Gastrocnemius medialis (tissue), 4 donors: ENCODE data around the gene GRM3. TPM values are rescaled to one million over a fixed set of nuclear protein-coding genes. Genes with fewer than 3 reads are reported as not detected.

Source experiments
- ATAC-seq, 2 donors: fragments of 150-250 bp; one replicate each; pipeline ENCODE4 v1.9.1; 2016
- DNase-seq, 2 donors: peaks; one replicate each; pipeline ENCODE4 v3.0.0-alpha.2; 2019
- H3K27ac ChIP-seq, 4 donors: fragments of 200-600 bp; sonication (generic); 1 replicate in 1 of 4; 2 replicates in 3 of 4; pipeline ENCODE4 v1.5.1; 2016 to 2018; ENCODE audit warnings: mild to moderate bottlenecking in 2 of 4, moderate library complexity in 1 of 4
- H3K27me3 ChIP-seq, 3 donors: fragments of 200-600 bp; sonication (generic) in 2 of 3; 1 replicate in 1 of 3; 2 replicates in 2 of 3; pipeline versions ENCODE4 v1.5.1 to v1.6.0; 2016 to 2019; ENCODE audit warnings: mild to moderate bottlenecking in 1 of 3, moderate library complexity in 1 of 3
- H3K36me3 ChIP-seq, 2 donors: fragments of 200-600 bp; sonication (generic) in 1 of 2; one replicate each; pipeline ENCODE4 v1.5.1; 2017 to 2018
- H3K4me1 ChIP-seq, 2 donors: fragments of 200-600 bp; sonication (generic) in 1 of 2; one replicate each; pipeline ENCODE4 v1.5.1; 2016 to 2017; ENCODE audit warnings: mild to moderate bottlenecking in 2 of 2
- H3K4me3 ChIP-seq, 4 donors: fragments of 200-600 bp; sonication (generic) in 3 of 4; 1 replicate in 1 of 4; 2 replicates in 3 of 4; pipeline ENCODE4 v1.5.1; 2016 to 2019; ENCODE audit warnings: mild to moderate bottlenecking in 2 of 4
- H3K9me3 ChIP-seq, 3 donors: fragments of 200-600 bp; sonication (generic) in 2 of 3; 1 replicate in 1 of 3; 2 replicates in 2 of 3; pipeline ENCODE4 v1.5.1; 2016 to 2019
- POLR2A ChIP-seq, 2 donors: fragments of 450-650 bp; IDR thresholded peaks; one replicate each; pipeline ENCODE4 v1.6.1; 2017; ENCODE audit warnings: antibody characterized with exemption in 2 of 2, mild to moderate bottlenecking in 2 of 2, moderate library complexity in 2 of 2
- in situ Hi-C, 4 donors: fragments of 200-750 bp; cut with MboI; loops; one replicate each; pipeline versions ENCODE4 v1.15.0 to v1.8.0; 2017; ENCODE audit warnings: low sequenced_read_pairs in 4 of 4
- intact Hi-C: fragments of 100-400 bp; cut with DNase I; formaldehyde crosslinking; loops from one replicate; pipeline ENCODE4 v1.15.1; 2023; ENCODE audit warnings: low total_unique reads
- total RNA-seq, 4 donors: library from RNA; depleted of rRNA; stranded (reverse); fragments of >200 nt; gene quantifications; one replicate each; pipeline versions ENCODE4 v1.1.0 to v1.2.3, GENCODE V29; 2016
- TF ChIP-seq, protein P1 (sequence below), 5 experiments: fragments of 450-650 bp in 3 of 5; fragments of 200-600 bp in 2 of 5; sonication (generic) in 2 of 5; IDR thresholded peaks in 4 of 5; conservative IDR thresholded peaks in 1 of 5; 1 replicate in 4 of 5; 2 replicates in 1 of 5; pipeline ENCODE4 v1.5.1; 2016 to 2019; ENCODE audit warnings: antibody characterized with exemption in 5 of 5, mild to moderate bottlenecking in 3 of 5, moderate library complexity in 3 of 5

Gene GRM3
- total RNA-seq, 4 donors from 2014 or later = not detected

DNA sequence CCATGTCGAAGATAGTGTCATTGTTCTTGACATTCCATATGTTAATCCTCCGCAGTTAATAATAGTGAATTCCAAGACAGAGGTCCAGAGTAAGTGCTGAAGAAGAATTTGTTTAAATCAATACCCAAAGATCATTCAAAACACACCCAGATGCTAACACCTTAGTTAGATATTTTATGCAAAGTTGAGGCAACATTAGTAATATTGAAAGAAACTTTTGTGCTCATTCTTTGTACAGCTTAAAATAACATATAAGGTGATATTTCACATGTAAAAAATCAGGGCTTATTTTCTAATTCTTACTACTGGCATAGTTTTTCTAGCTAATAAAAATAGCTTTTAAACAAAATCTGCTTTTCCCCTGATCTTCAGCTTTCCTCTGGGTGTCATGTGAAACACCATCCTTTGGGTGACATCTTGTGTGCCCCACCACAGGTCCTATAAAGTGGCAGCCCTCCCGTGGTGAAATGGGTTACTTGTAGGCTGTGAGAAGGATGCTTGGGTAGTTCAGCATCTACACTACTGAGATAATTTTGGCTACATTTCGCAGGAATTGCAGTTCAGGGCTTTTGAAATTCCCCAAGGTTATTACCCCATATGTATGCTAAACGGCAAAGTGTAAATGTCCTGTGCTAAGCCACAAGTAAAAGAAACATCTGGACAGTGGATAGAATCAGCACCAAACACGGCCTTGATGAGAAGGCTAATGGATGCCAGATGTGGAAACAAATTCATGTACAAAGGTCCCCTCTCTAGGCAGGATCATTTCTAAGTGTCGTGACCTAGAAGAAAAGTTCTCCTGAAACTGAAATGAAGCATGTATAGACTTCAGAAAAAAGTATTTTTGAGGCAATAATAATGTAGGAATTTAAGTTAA lies 105.4 kb downstream of the GRM3 start:
- in situ Hi-C loops = no loop called here
- TF ChIP-seq, protein P1, sequence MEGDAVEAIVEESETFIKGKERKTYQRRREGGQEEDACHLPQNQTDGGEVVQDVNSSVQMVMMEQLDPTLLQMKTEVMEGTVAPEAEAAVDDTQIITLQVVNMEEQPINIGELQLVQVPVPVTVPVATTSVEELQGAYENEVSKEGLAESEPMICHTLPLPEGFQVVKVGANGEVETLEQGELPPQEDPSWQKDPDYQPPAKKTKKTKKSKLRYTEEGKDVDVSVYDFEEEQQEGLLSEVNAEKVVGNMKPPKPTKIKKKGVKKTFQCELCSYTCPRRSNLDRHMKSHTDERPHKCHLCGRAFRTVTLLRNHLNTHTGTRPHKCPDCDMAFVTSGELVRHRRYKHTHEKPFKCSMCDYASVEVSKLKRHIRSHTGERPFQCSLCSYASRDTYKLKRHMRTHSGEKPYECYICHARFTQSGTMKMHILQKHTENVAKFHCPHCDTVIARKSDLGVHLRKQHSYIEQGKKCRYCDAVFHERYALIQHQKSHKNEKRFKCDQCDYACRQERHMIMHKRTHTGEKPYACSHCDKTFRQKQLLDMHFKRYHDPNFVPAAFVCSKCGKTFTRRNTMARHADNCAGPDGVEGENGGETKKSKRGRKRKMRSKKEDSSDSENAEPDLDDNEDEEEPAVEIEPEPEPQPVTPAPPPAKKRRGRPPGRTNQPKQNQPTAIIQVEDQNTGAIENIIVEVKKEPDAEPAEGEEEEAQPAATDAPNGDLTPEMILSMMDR (IDR thresholded peaks at IDR 0.05 in 4 of 5, conservative IDR thresholded peaks at IDR 0.05 in 1 of 5) = no peak
- no peak for TF ChIP-seq POLR2A (IDR thresholded peaks at IDR 0.05)
- Histone ChIP-seq H3K27me3 (no peaks in the 10 kb centered on the region), H3K36me3 (no peaks in the 10 kb centered on the region), H3K27ac (no peak overlapping the region), H3K4me3 (no peak overlapping the region), H3K4me1 (no peaks in the 10 kb centered on the region), H3K9me3 (no peaks in the 10 kb centered on the region)
- intact Hi-C loops = no loop called here
- ATAC-seq = no peak
- DNase-seq = no peak

DNA sequence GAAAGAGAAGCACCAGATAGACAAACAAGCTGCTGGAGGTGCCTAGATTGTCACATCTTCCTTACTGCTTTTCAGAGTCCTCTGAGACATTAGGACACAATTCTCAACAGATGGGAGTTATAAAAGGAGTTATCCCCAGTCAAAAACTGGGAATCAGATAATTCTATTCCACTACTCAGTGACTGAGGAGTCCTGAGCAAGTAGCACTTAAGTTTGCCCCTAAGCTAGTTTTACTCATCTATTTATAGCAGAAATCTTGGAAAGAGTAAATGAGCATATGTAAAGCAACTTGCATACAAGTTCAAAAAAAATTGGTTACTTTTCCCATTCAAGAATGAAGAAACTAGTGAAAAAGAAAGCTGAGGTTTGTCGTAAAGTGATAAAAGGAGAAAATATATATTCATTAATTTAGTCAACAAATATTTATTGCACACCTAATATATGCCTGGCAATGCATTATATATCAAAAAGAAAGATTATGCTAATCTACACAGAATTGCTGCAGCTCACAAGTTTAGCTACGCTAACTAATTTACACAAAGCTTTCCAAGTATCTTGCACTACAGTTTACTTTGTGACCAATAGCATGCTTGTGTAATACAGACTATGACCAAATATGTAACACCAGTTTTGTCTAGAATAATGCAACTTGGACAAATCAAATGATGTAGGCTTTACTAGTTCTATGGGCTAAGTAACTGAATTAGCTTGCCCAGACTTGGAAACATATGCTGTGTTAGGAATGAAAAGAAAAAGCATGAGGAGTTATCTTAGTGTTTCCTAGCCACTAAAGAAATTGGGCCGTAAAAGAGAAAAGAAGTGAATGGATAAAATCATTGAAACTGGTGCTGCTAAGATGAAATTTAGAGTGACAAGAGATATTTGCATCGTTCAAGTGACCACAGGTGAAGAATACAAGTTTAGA lies 106.3 kb downstream of the GRM3 start:
- no peak for TF ChIP-seq POLR2A (IDR thresholded peaks at IDR 0.05)
- TF ChIP-seq, protein P1 (IDR thresholded peaks at IDR 0.05 in 4 of 5, conservative IDR thresholded peaks at IDR 0.05 in 1 of 5) = no peak
- no peaks in the 10 kb centered on the region for H3K36me3 ChIP-seq
- no peak overlapping the region for H3K4me3 ChIP-seq
- ATAC-seq = no peak
- no peaks in the 10 kb centered on the region for H3K27me3 ChIP-seq
- no peak overlapping the region for H3K27ac ChIP-seq
- DNase-seq = no peak
- in situ Hi-C loops (no loop called here), intact Hi-C loops (no loop called here)
- no peaks in the 10 kb centered on the region for H3K9me3 ChIP-seq
- H3K4me1 ChIP-seq = peaks cover 0 to 5% of the 10 kb centered on the region in 2 donors

DNA sequence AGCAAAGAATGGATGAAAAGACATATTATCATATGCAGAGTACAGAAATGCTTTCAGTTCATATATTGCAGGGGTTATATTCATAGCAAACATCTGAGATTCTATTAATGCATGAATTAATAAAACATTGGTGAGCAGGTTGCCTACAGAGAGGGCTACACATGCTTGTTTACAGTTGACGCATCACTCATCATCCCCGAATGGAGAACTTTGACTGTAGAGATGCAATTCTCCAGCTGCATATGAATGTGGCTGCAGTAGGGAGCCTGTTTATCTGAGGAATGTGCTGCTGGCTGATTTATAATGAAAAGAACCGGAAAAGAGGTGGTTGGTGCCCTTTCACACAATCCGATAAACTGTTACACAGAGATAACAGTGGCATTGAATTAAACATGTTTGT lies 116.5 kb downstream of the GRM3 start:
- in situ Hi-C loops (no loop called here), intact Hi-C loops (no loop called here)
- H3K27ac ChIP-seq = no peak overlapping the region
- no peak for ATAC-seq
- no peak overlapping the region for H3K4me3 ChIP-seq
- no peaks in the 10 kb centered on the region for H3K36me3 ChIP-seq
- TF ChIP-seq, protein P1 (IDR thresholded peaks at IDR 0.05 in 4 of 5, conservative IDR thresholded peaks at IDR 0.05 in 1 of 5) = no peak
- TF ChIP-seq POLR2A (IDR thresholded peaks at IDR 0.05) = no peak
- H3K4me1 ChIP-seq = no peaks in the 10 kb centered on the region
- no peaks in the 10 kb centered on the region for H3K27me3 ChIP-seq
- DNase-seq = no peak
- no peaks in the 10 kb centered on the region for H3K9me3 ChIP-seq

DNA sequence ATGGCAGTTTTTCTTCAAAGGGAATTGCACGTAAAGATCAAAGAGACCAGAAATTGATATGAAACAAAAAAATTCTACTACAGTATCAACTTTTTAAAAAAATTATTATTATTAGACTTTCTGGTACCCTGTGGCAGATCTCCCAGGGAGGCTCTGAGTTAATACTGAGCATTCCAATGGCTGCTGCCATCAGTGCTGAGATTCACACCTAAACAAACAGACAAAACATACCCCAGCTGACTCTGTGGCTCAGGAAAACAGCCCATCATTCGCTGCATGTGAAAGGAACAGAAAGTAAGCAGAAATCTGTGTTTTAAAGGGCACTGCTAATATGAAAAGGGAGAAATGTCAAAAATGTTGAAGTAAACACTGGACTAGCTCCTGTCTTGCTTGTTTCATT lies 118.4 kb downstream of the GRM3 start:
- no peak for ATAC-seq
- intact Hi-C loops = no loop called here
- H3K9me3 ChIP-seq = no peaks in the 10 kb centered on the region
- H3K4me1 ChIP-seq = no peaks in the 10 kb centered on the region
- no peak overlapping the region for H3K27ac ChIP-seq
- H3K4me3 ChIP-seq = no peak overlapping the region
- no peaks in the 10 kb centered on the region for H3K36me3 ChIP-seq
- no peak for TF ChIP-seq POLR2A (IDR thresholded peaks at IDR 0.05)
- in situ Hi-C loops = no loop called here
- no peak for DNase-seq
- no peaks in the 10 kb centered on the region for H3K27me3 ChIP-seq

DNA sequence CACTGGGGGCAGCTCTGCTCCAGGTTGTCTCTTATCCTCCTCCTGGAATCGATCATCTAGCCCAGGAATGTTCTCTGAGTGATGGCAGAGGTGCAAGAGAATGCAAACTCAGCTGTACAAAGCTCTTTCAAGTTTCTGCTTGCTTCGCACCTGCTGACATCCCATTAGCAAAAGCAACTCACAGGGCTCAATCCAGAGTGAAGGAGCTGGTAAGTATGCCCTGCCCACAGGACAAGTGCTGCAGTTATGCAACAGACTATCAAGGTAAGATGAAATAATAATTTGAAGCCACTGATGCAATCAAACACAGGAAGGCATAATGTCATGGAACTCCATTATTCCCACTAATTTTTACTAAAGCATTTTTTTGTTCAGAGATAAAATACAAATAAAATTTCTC lies 122.2 kb downstream of the GRM3 start:
- H3K27ac ChIP-seq = no peak overlapping the region
- in situ Hi-C loops = no loop called here
- no peak overlapping the region for H3K4me3 ChIP-seq
- TF ChIP-seq, protein P1 (IDR thresholded peaks at IDR 0.05 in 4 of 5, conservative IDR thresholded peaks at IDR 0.05 in 1 of 5) = no peak
- TF ChIP-seq POLR2A (IDR thresholded peaks at IDR 0.05) = no peak
- intact Hi-C loops = no loop called here
- H3K4me1 ChIP-seq = no peaks in the 10 kb centered on the region
- no peak for ATAC-seq
- no peaks in the 10 kb centered on the region for H3K9me3 ChIP-seq
- no peaks in the 10 kb centered on the region for H3K27me3 ChIP-seq
- no peaks in the 10 kb centered on the region for H3K36me3 ChIP-seq
- DNase-seq = no peak
